Tibial artery (tissue), 4 donors: ENCODE measurements around the gene KRTCAP2.
"Not testable (repeated sequence)": the region's sequence is repeated elsewhere in the genome, so short reads cannot be mapped to it uniquely, and the experiment has no call there.

Experiments used
- DNase-seq, 2 donors: peaks; one replicate each; pipeline ENCODE4 v3.0.0-alpha.2; 2019
- H3K27ac ChIP-seq, 2 donors: fragments of 200-600 bp; sonication (generic) in 1 of 2; 1 replicate in 1 of 2; 2 replicates in 1 of 2; pipeline ENCODE4 v1.5.1; 2018 to 2019; ENCODE audit warnings: mild to moderate bottlenecking in 1 of 2
- H3K27me3 ChIP-seq, 2 donors: fragments of 200-600 bp; sonication (generic) in 1 of 2; one replicate each; pipeline versions ENCODE4 v1.5.1 to v1.6.0; 2016 to 2019
- H3K36me3 ChIP-seq, 3 donors: fragments of 200-600 bp; sonication (generic) in 2 of 3; one replicate each; pipeline ENCODE4 v1.5.1; 2016 to 2019; ENCODE audit warnings: mild to moderate bottlenecking in 2 of 3
- H3K4me1 ChIP-seq, 4 donors: fragments of 200-600 bp; sonication (generic) in 2 of 4; 1 replicate in 3 of 4; 2 replicates in 1 of 4; pipeline ENCODE4 v1.5.1; 2016 to 2019
- H3K4me3 ChIP-seq, 2 donors: fragments of 200-600 bp; sonication (generic) in 1 of 2; 1 replicate in 1 of 2; 2 replicates in 1 of 2; pipeline ENCODE4 v1.5.1; 2018 to 2019; ENCODE audit warnings: mild to moderate bottlenecking in 2 of 2
- H3K9me3 ChIP-seq, 3 donors: fragments of 200-600 bp; sonication (generic) in 1 of 3; one replicate each; pipeline ENCODE4 v1.5.1; 2016 to 2019
- intact Hi-C: fragments of 100-400 bp; cut with DNase I; formaldehyde crosslinking; loops from one replicate; pipeline ENCODE4 v1.15.0; 2023; ENCODE audit warnings: low total_unique reads
- TF ChIP-seq, protein P1 (sequence below), 2 experiments: fragments of 200-600 bp in 1 of 2; fragments of 450-650 bp in 1 of 2; IDR thresholded peaks; one replicate each; pipeline ENCODE4 v1.5.1; 2017 to 2019; ENCODE audit warnings: antibody characterized with exemption in 2 of 2, mild to moderate bottlenecking in 1 of 2, moderate library complexity in 1 of 2

KRTCAP2 gene

DNA sequence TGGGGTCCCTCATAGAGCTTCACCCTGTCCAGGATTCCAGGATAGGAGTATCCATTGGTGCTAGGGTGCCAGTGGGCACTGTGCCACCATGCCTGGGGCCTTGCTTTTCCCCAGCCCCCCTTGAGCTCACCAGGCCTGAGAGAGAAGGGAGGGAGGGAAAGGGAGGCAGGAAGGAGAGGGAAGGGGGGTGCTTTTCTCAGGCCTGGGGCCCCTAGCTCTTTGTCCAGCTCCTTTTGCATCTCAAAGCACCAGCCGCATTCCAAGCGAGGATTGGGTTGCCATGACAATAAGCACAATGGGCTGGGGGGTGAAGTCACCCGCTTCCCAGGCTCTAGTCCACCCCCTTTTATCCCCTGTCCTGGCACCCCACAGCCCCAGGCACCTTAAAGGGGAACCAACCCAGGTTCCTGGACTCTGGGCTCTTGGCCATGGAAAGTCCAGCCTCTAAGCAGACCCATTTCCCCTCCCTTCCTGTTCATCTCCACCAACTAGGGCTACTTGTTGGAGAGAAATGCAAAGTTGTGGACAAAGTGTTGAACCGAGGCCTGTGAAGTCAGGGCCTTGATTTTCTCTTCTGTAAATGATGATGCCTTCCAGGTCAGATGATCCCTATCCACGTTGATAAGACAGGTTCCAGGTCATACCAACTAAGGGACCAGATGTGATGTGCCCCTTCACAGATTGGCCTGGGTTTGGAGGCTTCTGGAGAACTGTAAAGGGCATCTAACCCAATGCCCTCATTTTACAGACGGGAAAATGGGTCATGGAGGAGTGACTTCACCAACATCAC is 23.2 kb upstream of the KRTCAP2 start:
- Histone ChIP-seq H3K4me3 (no peak overlapping the region), H3K9me3 (no peaks in the 10 kb centered on the region), H3K36me3 (peaks cover 0 to 35% (median 26%) of the 10 kb centered on the region in 3 donors), H3K4me1 (peaks cover 0 to 36% (median 28%) of the 10 kb centered on the region in 4 donors), H3K27me3 (no peaks in the 10 kb centered on the region), H3K27ac (peak overlapping the region; percentile 82 to 83)
- intact Hi-C loops, result no loop called here
- TF ChIP-seq, protein P1, sequence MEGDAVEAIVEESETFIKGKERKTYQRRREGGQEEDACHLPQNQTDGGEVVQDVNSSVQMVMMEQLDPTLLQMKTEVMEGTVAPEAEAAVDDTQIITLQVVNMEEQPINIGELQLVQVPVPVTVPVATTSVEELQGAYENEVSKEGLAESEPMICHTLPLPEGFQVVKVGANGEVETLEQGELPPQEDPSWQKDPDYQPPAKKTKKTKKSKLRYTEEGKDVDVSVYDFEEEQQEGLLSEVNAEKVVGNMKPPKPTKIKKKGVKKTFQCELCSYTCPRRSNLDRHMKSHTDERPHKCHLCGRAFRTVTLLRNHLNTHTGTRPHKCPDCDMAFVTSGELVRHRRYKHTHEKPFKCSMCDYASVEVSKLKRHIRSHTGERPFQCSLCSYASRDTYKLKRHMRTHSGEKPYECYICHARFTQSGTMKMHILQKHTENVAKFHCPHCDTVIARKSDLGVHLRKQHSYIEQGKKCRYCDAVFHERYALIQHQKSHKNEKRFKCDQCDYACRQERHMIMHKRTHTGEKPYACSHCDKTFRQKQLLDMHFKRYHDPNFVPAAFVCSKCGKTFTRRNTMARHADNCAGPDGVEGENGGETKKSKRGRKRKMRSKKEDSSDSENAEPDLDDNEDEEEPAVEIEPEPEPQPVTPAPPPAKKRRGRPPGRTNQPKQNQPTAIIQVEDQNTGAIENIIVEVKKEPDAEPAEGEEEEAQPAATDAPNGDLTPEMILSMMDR (IDR thresholded peaks at IDR 0.05), result no peak
- no peak for DNase-seq

DNA sequence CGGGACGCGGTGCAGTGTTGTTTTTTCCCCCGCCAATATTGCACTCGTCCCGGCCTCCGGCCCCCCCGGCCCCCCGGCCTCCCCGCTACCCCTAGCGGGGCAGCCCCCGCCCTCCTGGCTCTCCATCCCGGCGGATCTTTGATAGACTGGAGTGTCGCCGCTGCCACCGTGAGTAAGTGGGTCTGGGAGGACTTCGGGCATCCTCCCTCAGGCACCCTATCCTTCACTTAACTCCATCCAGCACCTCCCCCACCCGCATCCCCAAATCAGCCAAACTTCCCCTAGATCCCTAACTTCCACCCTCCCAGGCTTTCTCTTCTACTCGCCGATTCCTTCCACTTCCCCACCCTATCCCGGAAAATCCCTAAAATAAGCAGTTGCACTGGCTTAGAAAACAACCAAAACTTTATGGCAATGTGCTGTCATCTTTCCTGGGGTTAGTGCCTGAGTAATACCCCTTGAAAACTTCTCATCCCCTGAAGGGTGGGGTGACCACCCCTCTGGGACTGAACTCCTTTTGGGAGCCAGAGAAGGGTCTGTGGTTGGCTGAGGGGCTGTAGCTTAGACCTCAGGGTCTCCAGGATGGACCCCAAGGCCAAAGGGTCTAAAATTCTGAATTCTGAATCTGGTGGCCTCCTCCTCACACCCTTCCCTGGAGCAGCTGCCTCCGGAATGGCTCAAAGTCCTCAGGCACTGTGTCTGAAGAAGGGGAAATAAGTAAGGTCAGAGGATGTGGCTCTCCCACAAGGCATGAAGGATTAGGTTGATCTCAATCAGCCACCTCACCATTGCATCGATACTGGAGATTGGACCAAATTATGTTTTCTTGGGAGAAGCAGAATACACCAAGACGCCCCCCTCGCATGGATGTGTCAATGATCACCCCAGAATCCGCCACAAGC is 22.3 kb upstream of the KRTCAP2 start:
- Histone ChIP-seq H3K27ac (peak overlapping the region; percentile 82 to 83), H3K9me3 (no peaks in the 10 kb centered on the region), H3K4me1 (peaks cover 0 to 36% (median 28%) of the 10 kb centered on the region in 4 donors), H3K4me3 (peak overlapping the region; percentile 54 to 77), H3K36me3 (peaks cover 0 to 27% (median 18%) of the 10 kb centered on the region in 3 donors), H3K27me3 (no peaks in the 10 kb centered on the region)
- DNase-seq, result no peak
- intact Hi-C loops, result no loop called here
- TF ChIP-seq, protein P1 (IDR thresholded peaks at IDR 0.05), result no peak

DNA sequence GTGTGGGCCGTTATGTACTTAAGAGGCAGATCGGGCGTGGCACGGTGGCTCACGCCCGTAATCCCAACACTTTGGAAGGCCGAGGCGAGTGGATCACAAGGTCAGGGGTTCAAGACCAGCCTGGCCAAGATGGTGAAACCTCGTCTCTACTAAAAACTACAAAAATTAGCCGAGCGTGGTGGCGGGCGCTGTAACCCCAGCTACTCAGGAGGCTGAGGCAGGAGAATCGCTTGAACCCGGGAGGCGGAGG is 20.8 kb upstream of the KRTCAP2 start:
- intact Hi-C loops, result not testable (repeated sequence)

DNA sequence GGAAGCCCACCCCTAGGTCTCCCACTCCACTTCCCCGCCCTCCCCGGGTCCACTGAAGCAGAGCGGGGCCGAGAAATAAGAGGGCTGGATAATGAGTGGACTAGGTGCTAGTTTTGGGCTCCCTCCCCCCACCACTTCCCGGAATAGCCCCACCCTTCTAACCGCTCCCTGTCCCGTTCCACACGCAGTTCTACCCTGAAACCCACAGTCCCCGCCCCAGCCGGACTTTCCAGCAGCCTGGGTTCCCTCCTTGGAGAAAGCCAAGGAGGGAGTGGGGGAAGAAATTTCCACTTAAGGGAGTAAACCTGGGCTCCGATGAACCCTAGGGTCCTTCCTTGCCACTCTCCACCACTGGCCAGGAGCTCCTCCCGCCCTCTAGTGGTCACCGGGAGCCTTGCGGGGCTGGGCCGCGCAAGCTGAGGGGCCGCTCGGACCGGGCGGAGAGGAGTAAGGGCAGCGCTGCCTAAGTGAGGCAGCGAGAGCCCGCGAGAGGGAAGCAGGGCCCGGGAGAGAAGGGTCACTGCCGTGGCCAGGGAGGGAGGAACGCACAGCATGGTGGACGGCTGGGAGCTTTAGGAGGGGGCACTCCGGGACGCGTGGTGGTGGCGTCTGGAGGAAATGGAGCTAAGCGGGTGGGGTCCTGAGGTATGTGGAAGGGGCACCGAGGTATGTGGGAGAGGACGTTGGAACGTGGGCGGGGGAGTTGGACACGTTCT is 20.3 kb upstream of the KRTCAP2 start:
- Histone ChIP-seq H3K27ac (peak overlapping the region; percentile 82 to 83), H3K27me3 (no peaks in the 10 kb centered on the region), H3K4me3 (peak overlapping the region; percentile 54 to 77), H3K36me3 (peaks cover 0 to 19% (median 10%) of the 10 kb centered on the region in 3 donors), H3K9me3 (no peaks in the 10 kb centered on the region), H3K4me1 (peaks cover 0 to 36% (median 28%) of the 10 kb centered on the region in 4 donors)
- intact Hi-C loops, result no loop called here
- DNase-seq, result peak; percentile 87 to 95
- TF ChIP-seq, protein P1 (IDR thresholded peaks at IDR 0.05), result peak; percentile 98 to 99

More for the DNA sequence above, 20.8 kb upstream of the KRTCAP2 start:
- H3K9me3 ChIP-seq, H3K27me3 ChIP-seq, DNase-seq: not testable (repeated sequence)
- H3K4me3 ChIP-seq, result peak overlapping the region; percentile 54 to 77
- peaks cover 0 to 36% (median 28%) of the 10 kb centered on the region in 4 donors for H3K4me1 ChIP-seq
- peaks cover 0 to 22% (median 10%) of the 10 kb centered on the region in 3 donors for H3K36me3 ChIP-seq
- H3K27ac ChIP-seq, result peak overlapping the region; percentile 82 to 83

DNA sequence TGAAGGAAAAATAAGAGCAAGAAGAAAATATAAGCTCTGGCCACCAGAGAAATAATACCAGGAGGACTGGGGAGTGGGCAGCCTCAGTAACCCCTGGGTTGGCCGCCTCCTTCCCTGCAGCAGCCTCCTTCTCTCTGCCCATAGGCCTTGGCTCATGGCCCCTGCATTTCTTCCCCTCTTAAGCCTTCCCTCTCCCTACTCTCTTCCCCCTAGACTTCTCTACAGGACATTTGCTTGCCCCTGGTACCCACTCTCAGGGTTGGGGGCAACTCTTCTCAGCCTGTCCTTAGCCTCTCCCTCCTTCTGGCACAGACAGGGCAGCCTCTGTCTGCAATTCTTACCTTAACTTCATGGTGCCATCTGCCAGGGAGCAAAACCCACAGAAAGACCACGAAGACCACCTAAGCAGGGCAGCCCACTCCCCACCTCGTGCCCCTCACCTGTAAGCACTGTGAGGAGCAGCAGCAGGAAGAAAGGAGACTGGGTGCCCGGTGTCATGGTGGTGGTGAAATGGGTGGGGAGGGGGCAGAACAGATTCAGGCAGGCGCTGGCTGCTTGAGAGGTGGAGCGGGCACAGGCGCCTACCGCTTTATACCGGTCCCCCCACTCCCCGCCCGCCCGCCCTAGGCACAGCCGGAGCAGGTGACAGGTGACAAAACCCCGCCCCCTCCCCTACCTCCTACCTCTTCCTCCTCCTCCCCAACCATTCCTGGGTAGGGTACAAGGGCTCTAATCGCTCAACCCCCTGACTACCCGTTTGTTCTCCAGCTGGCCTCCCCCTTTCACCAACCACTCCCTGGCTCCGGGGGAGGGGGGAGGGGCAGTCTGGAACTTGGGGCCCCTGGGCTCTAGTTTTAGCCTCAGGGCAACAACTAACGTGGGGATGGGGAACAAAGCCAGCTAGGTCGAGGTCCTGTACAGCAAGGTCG is 19.5 kb upstream of the KRTCAP2 start:
- intact Hi-C loops, result no loop called here
- peaks cover 0 to 38% (median 28%) of the 10 kb centered on the region in 4 donors for H3K4me1 ChIP-seq

More for the DNA sequence above, 19.5 kb upstream of the KRTCAP2 start:
- H3K27me3 ChIP-seq, result no peaks in the 10 kb centered on the region
- TF ChIP-seq, protein P1 (IDR thresholded peaks at IDR 0.05), result no peak
- peaks cover 0 to 11% (median 4%) of the 10 kb centered on the region in 3 donors for H3K36me3 ChIP-seq
- no peaks in the 10 kb centered on the region for H3K9me3 ChIP-seq
- H3K4me3 ChIP-seq, result peak overlapping the region; percentile 54 to 77
- DNase-seq, result no peak
- peak overlapping the region; percentile 82 to 83 for H3K27ac ChIP-seq
